Measurements from ENCODE around the gene SLC10A7. TPM values are rescaled to one million over a fixed set of nuclear protein-coding genes. Genes with fewer than 3 reads are reported as not detected.

SLC10A7 gene
- total RNA-seq, 1 experiment from 2014 or later = 3.9 TPM

GRCh38 chr4:146214238-146214637, 307.5 kb downstream of the SLC10A7 start, which contains the start of gene REELD1:
TSS of gene REELD1 (plus strand) at chr4:146214538. CDS start at chr4:146216953, 2,415 bp downstream.
- no peak for TF ChIP-seq CTCF (conservative IDR thresholded peaks at IDR 0.05)
- Mint-ChIP-seq H3K27ac (0 out of 7 replicates have a peak within 1 kb of the TSS, but pooled peaks of 1 of the 3 experiments have one; percentile 67), H3K27me3 (ENCODE audit: low read depth) (peaks cover 5% of the 10 kb centered on the region)

More at GRCh38 chr4:146214238-146214637, 307.5 kb downstream of the SLC10A7 start, which contains the start of gene REELD1:
- Histone ChIP-seq H3K27me3 (ENCODE audit: insufficient read depth, low read length) (no peaks in the 10 kb centered on the region), H2BK15ac (ENCODE audit: low read depth, low read length) (no peak within 1 kb of the TSS), H3K4me2 (ENCODE audit: insufficient read depth, insufficient read length, low read length) (no peak within 1 kb of the TSS), H3K27ac (ENCODE audit: insufficient read length, low read depth, low read length) (no peak within 1 kb of the TSS), H3T11ph (ENCODE audit: low read length) (no peak within 1 kb of the TSS), H4K91ac (ENCODE audit: insufficient read length, low read depth, low read length) (no peak within 1 kb of the TSS), H3K9ac (ENCODE audit: extremely low read depth, insufficient read length, low read length) (no peak within 1 kb of the TSS), H2BK5ac (ENCODE audit: insufficient read length, low read length) (no peak within 1 kb of the TSS), H4K8ac (replicated peaks; ENCODE audit: insufficient read length, low read depth, low read length) (no peak within 1 kb of the TSS), H2BK20ac (ENCODE audit: low read depth, low read length, poor library complexity, severe bottlenecking) (no peak within 1 kb of the TSS), H2BK120ac (ENCODE audit: low read depth, low read length, poor library complexity, severe bottlenecking) (no peak within 1 kb of the TSS), H3K18ac (ENCODE audit: insufficient read length, low read depth, low read length) (no peak within 1 kb of the TSS), H4K5ac (ENCODE audit: insufficient read length, low read depth, low read length) (no peak within 1 kb of the TSS), H2AFZ (ENCODE audit: low read length) (no peak within 1 kb of the TSS), H3K14ac (ENCODE audit: insufficient read depth, low read length) (no peak within 1 kb of the TSS), H3K56ac (ENCODE audit: insufficient read length, low read depth, low read length) (no peak within 1 kb of the TSS), H3K9me3 (ENCODE audit: control insufficient read depth, low read depth, low read length) (no peaks in the 10 kb centered on the region), H3K79me2 (ENCODE audit: insufficient read depth, low read length) (no peaks in the 10 kb centered on the region), H4K20me1 (ENCODE audit: control insufficient read depth, insufficient read depth, insufficient read length) (no peaks in the 10 kb centered on the region), H2AK5ac (ENCODE audit: insufficient read length, low read length) (no peak within 1 kb of the TSS), H2BK12ac (ENCODE audit: insufficient read length, low read depth, low read length) (no peak within 1 kb of the TSS), H3K23me2 (ENCODE audit: insufficient read length, low read depth, low read length, poor library complexity, severe bottlenecking) (no peaks in the 10 kb centered on the region), H3K23ac (ENCODE audit: insufficient read length, low read depth, low read length) (no peak within 1 kb of the TSS), H3K79me1 (ENCODE audit: insufficient read depth, low read depth, low read length, poor library complexity, severe bottlenecking) (no peaks in the 10 kb centered on the region), H3K4me1 (ENCODE audit: insufficient read depth, low read length) (no peaks in the 10 kb centered on the region), H3K4ac (ENCODE audit: low read depth, low read length) (no peak within 1 kb of the TSS)
- DNase-seq = no peak
- H3K4me3 Mint-ChIP-seq = no peak within 1 kb of the TSS
- no CpG with 5 or more reads among the region's 5 CpGs for WGBS (ENCODE audit: extremely low coverage, insufficient read length, low lambda C conversion rate)
- H3K4me1 Mint-ChIP-seq = no peaks in the 10 kb centered on the region; a peak in 1 of 4 replicates
- no peaks in the 10 kb centered on the region for H3K36me3 Mint-ChIP-seq (ENCODE audit: insufficient read depth in 1 of 3, low read depth in 3 of 3)
- H3K9me3 Mint-ChIP-seq = no peaks in the 10 kb centered on the region
